KBM-7 (cell line): Measurements from ENCODE around the gene OR7G3.

Experiments
- DNase-seq: peaks from one replicate; pipeline ENCODE4 v3.0.0-alpha.2; 2015
- in situ Hi-C: fragments of 300-500 bp; cut with MboI; formaldehyde crosslinking; loops from 2 replicates; pipeline ENCODE4 v1.14.3; 2020; ENCODE audit warnings: low sequenced_read_pairs, low pct_unique_long_range_greater_than_20kb, mixed read lengths

Gene OR7G3

DNA sequence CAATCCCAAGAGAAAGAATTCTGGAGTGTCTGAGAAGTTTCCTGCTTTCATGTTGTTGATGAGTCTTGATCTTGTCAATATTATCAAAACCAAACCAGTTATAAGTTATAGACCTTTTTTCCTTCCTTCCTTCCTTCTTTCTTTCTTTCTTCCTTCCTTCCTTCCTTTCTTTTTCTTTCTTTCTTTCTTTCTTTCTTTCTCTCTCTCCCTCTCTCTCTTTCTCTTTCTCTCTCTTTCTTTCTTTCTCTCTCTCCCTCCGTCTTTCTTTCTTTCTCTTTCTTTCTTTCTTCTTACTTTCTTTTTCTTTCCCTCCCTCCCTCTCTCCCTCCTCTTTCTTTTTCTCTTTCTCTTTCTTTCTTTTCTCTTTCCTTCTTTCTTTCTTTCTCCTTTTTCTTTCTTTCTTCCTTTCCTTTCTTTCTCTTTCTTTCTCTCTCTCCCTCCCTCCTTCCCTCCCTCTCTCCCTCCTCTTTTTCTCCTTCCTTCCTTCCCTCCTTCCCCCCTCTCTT lies at the start of gene OR7G3:
OR7G3 (minus strand) TSS at position 51 of the 506 bp plus-strand sequence; CDS start at position 51, 0 bp downstream.
- in situ Hi-C loops: no loop called here
- no peak for DNase-seq

- in situ Hi-C loops: no loop called here
- DNase-seq: no peak
These were observed 48.6 kb upstream of the OR7G3 start for GRCh38 chr19:9175326-9175725.

DNA sequence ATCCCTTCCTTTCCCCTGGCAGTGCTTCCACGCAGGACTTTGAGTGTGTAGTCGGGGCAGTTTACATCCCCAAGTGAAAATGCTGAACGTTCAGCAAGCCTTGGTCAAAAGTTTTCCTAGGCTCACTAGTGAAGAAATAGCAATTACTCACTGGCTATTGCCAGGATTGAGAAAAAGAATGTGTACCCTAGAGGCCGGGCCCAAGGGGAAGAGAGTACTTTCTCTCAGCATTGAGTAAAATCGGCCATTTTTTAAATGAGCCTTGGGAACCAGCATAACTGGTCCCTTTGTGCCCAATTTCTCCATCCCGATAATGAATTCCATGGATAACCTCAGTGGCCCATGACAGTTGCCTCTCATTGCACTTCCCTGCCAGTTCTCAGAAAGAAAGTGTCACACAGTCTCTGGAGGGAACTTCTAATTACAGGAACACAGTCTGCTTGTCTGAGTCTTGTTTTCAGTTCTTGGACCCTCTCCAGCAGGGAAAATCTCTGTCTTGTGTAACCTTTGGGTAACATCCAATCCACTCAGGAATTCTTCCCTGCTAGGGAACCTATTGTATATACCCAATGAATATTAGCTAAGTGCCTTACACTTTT lies 44.7 kb upstream of the OR7G3 start:
- no peak for DNase-seq
- in situ Hi-C loops: no loop called here

- in situ Hi-C loops: no loop called here
- no peak for DNase-seq
These were observed 40.1 kb upstream of the OR7G3 start for GRCh38 chr19:9166846-9167245.

GRCh38 chr19:9165261-9165660 lies 38.5 kb upstream of the OR7G3 start:
- in situ Hi-C loops: no loop called here
- no peak for DNase-seq

- DNase-seq: no peak
- in situ Hi-C loops: no loop called here
These were observed 34.7 kb upstream of the OR7G3 start for GRCh38 chr19:9161427-9161826.

- no peak for DNase-seq
- in situ Hi-C loops: no loop called here
These were observed 33.1 kb upstream of the OR7G3 start for GRCh38 chr19:9159891-9160290.

- in situ Hi-C loops: no loop called here
- no peak for DNase-seq
These were observed 29.6 kb upstream of the OR7G3 start for GRCh38 chr19:9156304-9156703.

DNA sequence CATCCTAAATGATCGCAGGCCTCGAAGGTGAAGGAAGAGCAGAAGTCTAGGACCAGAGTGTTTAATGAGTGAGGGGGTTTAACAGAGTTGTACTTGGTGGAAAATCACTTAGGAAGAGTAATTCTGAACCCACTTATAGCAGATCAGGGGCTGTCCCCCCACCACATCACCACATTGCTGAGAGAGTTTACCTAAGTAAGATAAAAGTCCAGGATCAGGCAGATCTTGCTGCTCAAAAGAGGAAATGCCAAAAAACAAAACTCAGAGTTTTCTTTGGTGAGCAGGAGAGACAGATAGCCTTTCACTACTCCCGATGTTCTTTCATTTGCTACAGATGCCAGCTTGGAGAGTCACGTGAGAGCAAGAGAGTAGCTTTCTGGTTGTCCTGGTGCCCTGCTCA lies 28.8 kb upstream of the OR7G3 start:
- DNase-seq: no peak
- in situ Hi-C loops: no loop called here

DNA sequence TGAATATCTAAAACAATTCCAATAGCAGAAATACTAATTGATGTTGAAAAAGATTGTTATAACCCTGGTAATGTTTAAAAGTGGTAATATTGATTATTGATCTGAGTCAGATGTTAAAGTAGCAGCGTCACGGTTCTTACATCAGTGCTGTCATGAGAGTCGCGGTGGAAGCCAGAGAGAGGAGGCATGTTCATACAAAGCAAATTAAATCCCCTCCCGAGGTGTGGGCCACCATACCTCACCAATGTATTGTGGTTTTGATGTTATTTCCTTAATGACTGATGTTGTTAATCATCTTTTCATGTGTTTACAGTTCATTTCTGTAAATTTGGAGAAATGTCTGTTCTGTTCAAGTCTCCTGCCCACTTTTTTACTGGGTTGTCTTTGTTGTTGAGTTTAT lies 24.6 kb upstream of the OR7G3 start:
- no peak for DNase-seq
- in situ Hi-C loops: no loop called here

GRCh38 chr19:9150650-9151049 lies 23.9 kb upstream of the OR7G3 start:
- no peak for DNase-seq
- in situ Hi-C loops: no loop called here

DNA sequence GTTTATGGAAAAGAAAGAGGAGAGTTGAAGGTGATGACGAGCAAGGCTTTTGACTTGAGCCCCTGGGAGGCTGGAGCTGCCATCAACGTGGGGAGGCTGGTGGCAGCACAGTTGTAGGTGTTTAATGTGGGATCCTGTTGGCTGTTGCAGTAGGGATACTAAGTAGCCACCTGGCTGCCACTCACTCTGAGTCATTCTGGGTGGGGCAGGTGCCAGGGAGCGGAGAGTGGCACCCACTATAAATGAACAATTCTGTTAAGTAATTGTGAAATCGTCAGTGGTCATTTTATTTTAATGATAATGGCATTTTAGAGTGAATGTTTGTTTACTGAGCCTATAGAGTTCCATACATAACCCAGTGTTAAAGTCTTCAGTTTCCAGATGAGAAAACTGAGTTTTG lies 23.2 kb upstream of the OR7G3 start:
- in situ Hi-C loops: no loop called here
- no peak for DNase-seq

- no peak for DNase-seq
- in situ Hi-C loops: no loop called here
These were observed 21.9 kb upstream of the OR7G3 start for GRCh38 chr19:9148697-9149096.

DNA sequence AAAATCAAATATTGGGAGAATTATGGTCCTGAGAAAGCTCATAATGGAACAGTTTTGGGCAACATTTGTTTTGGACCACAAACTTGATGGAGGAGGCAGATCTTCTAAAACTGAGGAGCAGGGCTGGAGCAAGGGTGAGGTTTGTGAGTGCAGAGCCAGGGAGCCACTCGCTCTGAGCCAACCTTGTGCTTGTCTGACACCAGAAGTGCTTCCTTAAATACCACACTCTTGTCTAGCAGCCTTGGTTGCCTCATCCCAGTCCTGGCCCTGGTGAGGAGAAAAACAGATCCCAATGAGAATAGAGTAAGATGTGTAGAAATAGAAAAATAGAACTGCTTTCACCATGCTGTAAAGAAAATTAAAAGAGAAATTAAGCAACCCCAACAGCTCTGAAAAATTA lies 20.1 kb upstream of the OR7G3 start:
- no peak for DNase-seq
- in situ Hi-C loops: no loop called here

DNA sequence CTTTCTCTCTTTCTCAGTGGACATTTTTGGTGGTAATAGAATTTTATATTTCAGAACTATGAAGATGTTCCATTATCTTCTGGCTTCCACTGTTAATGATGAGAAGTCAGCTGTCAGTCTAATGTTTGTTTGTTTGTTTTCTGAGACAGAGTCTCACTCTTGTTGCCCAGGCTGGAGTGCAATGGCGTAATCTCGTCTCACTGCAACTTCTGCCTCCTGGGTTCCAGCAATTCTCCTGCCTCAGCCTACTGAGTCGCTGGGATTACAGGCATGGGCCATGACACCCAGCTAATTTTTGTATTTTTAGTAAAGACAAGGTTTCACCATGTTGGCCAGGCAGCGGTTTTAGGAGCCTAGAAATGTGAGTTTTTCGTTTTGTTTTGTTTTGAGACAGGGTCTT lies 18.2 kb upstream of the OR7G3 start:
- DNase-seq: no peak

DNA sequence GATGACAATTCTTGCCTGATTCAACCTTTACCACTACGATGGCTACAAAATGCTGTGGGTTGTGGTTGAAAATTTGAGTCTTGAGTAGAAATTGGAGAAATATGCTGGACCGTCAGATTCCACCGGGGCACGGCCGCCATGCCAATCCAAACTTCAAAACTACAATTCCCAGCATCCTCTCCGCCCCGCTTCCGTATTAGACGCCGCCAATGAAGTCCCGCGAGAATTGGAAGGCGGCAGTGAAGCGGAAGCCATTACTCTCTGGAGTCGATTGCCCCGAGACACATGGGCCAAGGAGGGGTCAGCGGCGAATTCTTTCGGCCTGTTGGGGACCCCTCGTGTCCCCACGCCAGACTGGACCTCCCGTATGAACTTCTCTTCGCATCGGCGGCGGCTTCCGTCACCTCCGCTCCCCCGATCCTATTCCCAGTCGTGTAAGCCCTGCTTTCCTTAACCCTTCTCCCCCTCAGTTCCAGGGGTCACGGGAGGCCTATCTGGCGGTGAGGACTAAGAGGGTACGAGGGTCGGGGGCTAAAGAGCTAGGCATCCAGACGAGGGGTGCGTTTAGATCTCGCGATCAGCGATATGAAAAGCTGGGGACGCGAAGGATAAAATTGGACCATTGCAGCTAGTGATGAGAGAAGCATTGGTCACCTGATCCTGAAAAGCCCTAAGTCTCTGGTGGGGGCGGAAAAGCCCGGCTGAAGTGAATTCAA lies 13.6 kb upstream of the OR7G3 start, which contains the start of gene ZNF317:
ZNF317 (plus strand) TSS at position 239 of the 716 bp plus-strand sequence. CDS start 15,620 bp downstream, outside the sequence.
- in situ Hi-C loops: no loop called here
- peak; percentile 91 for DNase-seq

More for the DNA sequence above, 18.2 kb upstream of the OR7G3 start:
- in situ Hi-C loops: no loop called here

GRCh38 chr19:9139609-9140158 lies 12.9 kb upstream of the OR7G3 start:
- no peak for DNase-seq
- in situ Hi-C loops: no loop called here

- in situ Hi-C loops: no loop called here
- no peak for DNase-seq
These were observed 5.7 kb upstream of the OR7G3 start for GRCh38 chr19:9132422-9132821.

DNA sequence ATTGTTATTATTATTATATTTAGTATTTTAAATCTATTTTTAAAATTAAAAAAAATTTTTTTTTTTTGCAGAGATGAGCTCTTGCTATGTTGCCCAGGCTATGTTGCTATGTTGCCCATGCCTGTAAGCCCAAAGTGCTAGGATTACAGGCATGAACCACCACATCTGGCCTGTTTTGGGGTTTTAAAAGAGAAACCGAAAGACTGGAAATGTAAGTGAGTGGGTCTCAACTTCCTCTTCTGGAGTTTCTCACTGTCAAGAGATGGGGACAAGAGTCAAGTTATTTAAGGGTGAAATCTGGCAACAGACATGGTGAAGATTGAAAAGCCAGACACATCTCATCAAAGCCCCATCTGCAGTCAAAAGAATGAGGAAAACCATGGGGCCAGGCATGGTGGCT lies 4.2 kb upstream of the OR7G3 start:
- in situ Hi-C loops: no loop called here
- DNase-seq: peak; percentile 58

- in situ Hi-C loops: no loop called here
- no peak for DNase-seq
These were observed 1.4 kb upstream of the OR7G3 start for GRCh38 chr19:9128171-9128570.
